Measurements from ENCODE around the gene TRMT44.

TRMT44 gene

GRCh38 chr4:8463811-8464210 is 23.2 kb downstream of the TRMT44 start:
- peaks cover 77% of the 10 kb centered on the region for H3K36me3 ChIP-seq (ENCODE audit: insufficient read depth, low read length)
- H2AFZ ChIP-seq (ENCODE audit: low read depth, low read length), result no peak overlapping the region
- H4K20me1 ChIP-seq (ENCODE audit: insufficient read depth, low read length), result peaks cover 3% of the 10 kb centered on the region; the same call in 1 of the 2 replicates
- H3K27me3 ChIP-seq (ENCODE audit: insufficient read depth, low read length, poor library complexity), result no peaks in the 10 kb centered on the region
- H3K9ac ChIP-seq (ENCODE audit: low read depth, low read length), result no peak overlapping the region
- DNase-seq, result no peak
- no peaks in the 10 kb centered on the region for H3K4me1 ChIP-seq (ENCODE audit: insufficient read depth, low read length)
- H3K9me3 ChIP-seq (ENCODE audit: insufficient read depth, low read length, severe bottlenecking), result no peaks in the 10 kb centered on the region
- TF ChIP-seq EZH2 (IDR thresholded peaks at IDR 0.05; ENCODE audit: borderline replicate concordance, low read depth, low read length, severe bottlenecking), result no peak
- H3K4me3 ChIP-seq (ENCODE audit: low read depth in 1 of 2, low read length in 2 of 2), result no peak overlapping the region
- H3K4me2 ChIP-seq (ENCODE audit: insufficient read depth, low read length), result no peak overlapping the region
- no peak overlapping the region for H3K27ac ChIP-seq (ENCODE audit: low read length)
- ATAC-seq (ENCODE audit: insufficient read depth, low read depth), result no peak
- H3K79me2 ChIP-seq (ENCODE audit: insufficient read depth, low read length), result no peaks in the 10 kb centered on the region

- peaks cover 8% of the 10 kb centered on the region for H4K20me1 ChIP-seq (ENCODE audit: insufficient read depth, low read length)
- no peak overlapping the region for H3K4me2 ChIP-seq (ENCODE audit: insufficient read depth, low read length)
- TF ChIP-seq CTCF (IDR thresholded peaks at IDR 0.05; ENCODE audit: borderline replicate concordance, extremely low read depth, low read length, poor library complexity, severe bottlenecking) (no peak), EZH2 (IDR thresholded peaks at IDR 0.05; ENCODE audit: borderline replicate concordance, low read depth, low read length, severe bottlenecking) (no peak)
- H3K36me3 ChIP-seq (ENCODE audit: insufficient read depth, low read length), result peaks cover 78% of the 10 kb centered on the region
- H3K27me3 ChIP-seq (ENCODE audit: insufficient read depth, low read length, poor library complexity), result no peaks in the 10 kb centered on the region
- H3K9ac ChIP-seq (ENCODE audit: low read depth, low read length), result no peak overlapping the region
- ATAC-seq (ENCODE audit: insufficient read depth, low read depth) (no peak), DNase-seq (no peak)
- H3K4me3 ChIP-seq (ENCODE audit: low read depth in 1 of 2, low read length in 2 of 2), result no peak overlapping the region
- no peaks in the 10 kb centered on the region for H3K9me3 ChIP-seq (ENCODE audit: insufficient read depth, low read length, severe bottlenecking)
- H2AFZ ChIP-seq (ENCODE audit: low read depth, low read length), result no peak overlapping the region
- H3K27ac ChIP-seq (ENCODE audit: low read length), result no peak overlapping the region
- H3K4me1 ChIP-seq (ENCODE audit: insufficient read depth, low read length), result no peaks in the 10 kb centered on the region
- H3K79me2 ChIP-seq (ENCODE audit: insufficient read depth, low read length), result no peaks in the 10 kb centered on the region
Measured at GRCh38 chr4:8464381-8464780, 23.8 kb downstream of the TRMT44 start.

- DNase-seq (no peak), ATAC-seq (ENCODE audit: insufficient read depth, low read depth) (no peak)
- H3K9me3 ChIP-seq (ENCODE audit: insufficient read depth, low read length, severe bottlenecking), result no peaks in the 10 kb centered on the region
- H3K27ac ChIP-seq (ENCODE audit: low read length), result no peak overlapping the region
- H3K27me3 ChIP-seq (ENCODE audit: insufficient read depth, low read length, poor library complexity), result no peaks in the 10 kb centered on the region
- peaks cover 77% of the 10 kb centered on the region for H3K36me3 ChIP-seq (ENCODE audit: insufficient read depth, low read length)
- no peaks in the 10 kb centered on the region for H3K4me1 ChIP-seq (ENCODE audit: insufficient read depth, low read length)
- peaks cover 12% of the 10 kb centered on the region for H4K20me1 ChIP-seq (ENCODE audit: insufficient read depth, low read length)
- H3K4me2 ChIP-seq (ENCODE audit: insufficient read depth, low read length), result no peak overlapping the region
- no peak overlapping the region for H3K4me3 ChIP-seq (ENCODE audit: low read depth in 1 of 2, low read length in 2 of 2)
- H2AFZ ChIP-seq (ENCODE audit: low read depth, low read length), result no peak overlapping the region
- no peaks in the 10 kb centered on the region for H3K79me2 ChIP-seq (ENCODE audit: insufficient read depth, low read length)
- no peak overlapping the region for H3K9ac ChIP-seq (ENCODE audit: low read depth, low read length)
- TF ChIP-seq EZH2 (IDR thresholded peaks at IDR 0.05; ENCODE audit: borderline replicate concordance, low read depth, low read length, severe bottlenecking), result no peak
- TF ChIP-seq CTCF (IDR thresholded peaks at IDR 0.05; ENCODE audit: borderline replicate concordance, extremely low read depth, low read length, poor library complexity, severe bottlenecking), result no peak
Measured at GRCh38 chr4:8465615-8466611, 25.3 kb downstream of the TRMT44 start.

GRCh38 chr4:8467016-8467415 is 26.4 kb downstream of the TRMT44 start:
- no peaks in the 10 kb centered on the region for H3K4me1 ChIP-seq (ENCODE audit: insufficient read depth, low read length)
- H3K4me3 ChIP-seq (ENCODE audit: low read depth in 1 of 2, low read length in 2 of 2), result no peak overlapping the region
- no peaks in the 10 kb centered on the region for H3K27me3 ChIP-seq (ENCODE audit: insufficient read depth, low read length, poor library complexity)
- H3K27ac ChIP-seq (ENCODE audit: low read length), result no peak overlapping the region
- no peaks in the 10 kb centered on the region for H3K9me3 ChIP-seq (ENCODE audit: insufficient read depth, low read length, severe bottlenecking)
- no peak overlapping the region for H2AFZ ChIP-seq (ENCODE audit: low read depth, low read length)
- ATAC-seq (ENCODE audit: insufficient read depth, low read depth) (no peak), DNase-seq (no peak)
- no peak overlapping the region for H3K4me2 ChIP-seq (ENCODE audit: insufficient read depth, low read length)
- H3K36me3 ChIP-seq (ENCODE audit: insufficient read depth, low read length), result peaks cover 80% of the 10 kb centered on the region
- no peak for TF ChIP-seq CTCF (IDR thresholded peaks at IDR 0.05; ENCODE audit: borderline replicate concordance, extremely low read depth, low read length, poor library complexity, severe bottlenecking)
- no peak for TF ChIP-seq EZH2 (IDR thresholded peaks at IDR 0.05; ENCODE audit: borderline replicate concordance, low read depth, low read length, severe bottlenecking)
- no peaks in the 10 kb centered on the region for H3K79me2 ChIP-seq (ENCODE audit: insufficient read depth, low read length)
- H3K9ac ChIP-seq (ENCODE audit: low read depth, low read length), result no peak overlapping the region
- H4K20me1 ChIP-seq (ENCODE audit: insufficient read depth, low read length), result peaks cover 12% of the 10 kb centered on the region
